NCI-H1105 treated with DMSO at 0.1 percent for 48 hours (cell line): ENCODE data around the gene NEDD4L.
"Not testable (repeated sequence)": the region's sequence is repeated elsewhere in the genome, so short reads cannot be mapped to it uniquely, and the experiment has no call there.

Experiments
- DNase-seq: peaks from one replicate; lab custom pipeline; 2025; lab: John Stamatoyannopoulos, UW

The NEDD4L gene

GRCh38 chr18:58378411-58379379 is 334.7 kb downstream of the NEDD4L start:
- DNase-seq, result no peak

GRCh38 chr18:58379443-58379842 is 335.4 kb downstream of the NEDD4L start:
- DNase-seq, result no peak

- DNase-seq, result not testable (repeated sequence)
Observed at GRCh38 chr18:58380113-58380512, 336.1 kb downstream of the NEDD4L start.

GRCh38 chr18:58381676-58382411 is 337.8 kb downstream of the NEDD4L start:
- DNase-seq, result no peak

- no peak for DNase-seq
Observed at GRCh38 chr18:58382446-58382845, 338.4 kb downstream of the NEDD4L start.

GRCh38 chr18:58385472-58385871 is 341.4 kb downstream of the NEDD4L start:
- no peak for DNase-seq

GRCh38 chr18:58386780-58387179 is 342.8 kb downstream of the NEDD4L start:
- DNase-seq, result no peak

GRCh38 chr18:58387716-58388115 is 343.7 kb downstream of the NEDD4L start:
- DNase-seq, result no peak

GRCh38 chr18:58388736-58389135 is 344.7 kb downstream of the NEDD4L start:
- DNase-seq, result no peak

GRCh38 chr18:58389745-58390144 is 345.7 kb downstream of the NEDD4L start:
- no peak for DNase-seq

GRCh38 chr18:58390399-58390798 is 346.4 kb downstream of the NEDD4L start:
- DNase-seq, result no peak

GRCh38 chr18:58391231-58391825 is 347.3 kb downstream of the NEDD4L start:
- DNase-seq, result no peak

- no peak for DNase-seq
Observed at GRCh38 chr18:58391932-58392323, 347.9 kb downstream of the NEDD4L start.

- DNase-seq, result no peak
Observed at GRCh38 chr18:58392324-58393000, 348.4 kb downstream of the NEDD4L start.

GRCh38 chr18:58393295-58393694 is 349.3 kb downstream of the NEDD4L start:
- DNase-seq, result no peak

- no peak for DNase-seq
Observed at GRCh38 chr18:58394046-58394445, 350.0 kb downstream of the NEDD4L start.

- no peak for DNase-seq
Observed at GRCh38 chr18:58394602-58395425, 350.8 kb downstream of the NEDD4L start.

GRCh38 chr18:58396144-58396543 is 352.1 kb downstream of the NEDD4L start:
- DNase-seq, result no peak

- DNase-seq, result no peak
Observed at GRCh38 chr18:58396966-58397365, 352.9 kb downstream of the NEDD4L start.

- DNase-seq, result no peak
Observed at GRCh38 chr18:58397385-58398132, 353.5 kb downstream of the NEDD4L start.
